Bronchus fibroblast of lung (primary cell): ENCODE measurements around the gene NPY1R. TPM values are rescaled to one million over a fixed set of nuclear protein-coding genes. Genes with fewer than 3 reads are reported as not detected.

Experiments
- total RNA-seq: library from RNA; depleted of rRNA; stranded (reverse); fragments of >200 nt; gene quantifications from 2 replicates; pipeline ENCODE4 v1.2.3, GENCODE V29; 2015

The NPY1R gene
- total RNA-seq: not detected in 2 replicates

GRCh38 chr4:163332526-163333406 lies at the start of gene NPY1R:
TSS of gene NPY1R (minus strand) at chr4:163332596. CDS start at chr4:163326554, 6,042 bp downstream.

GRCh38 chr4:163343604-163344146 lies 11.3 kb upstream of the NPY1R start, which contains the start of gene NPY5R:
TSS of gene NPY5R (plus strand) at chr4:163343892. CDS start at chr4:163350274, 6,382 bp downstream.

Other genes starting within 250 kb of the NPY1R start
- 11.1 and 12.8 TPM in 2 replicates for gene NAF1, start 165.7 kb downstream of the NPY1R start, total RNA-seq
- gene NPY5R, start 11.3 kb upstream of the NPY1R start, total RNA-seq: not detected in 2 replicates
- not detected in 2 replicates for gene TKTL2, start 141.2 kb upstream of the NPY1R start, total RNA-seq
- gene TMA16, start 162.1 kb upstream of the NPY1R start, total RNA-seq: 22.6 and 46.7 TPM in 2 replicates